ENCODE measurements around the gene INO80B. TPM values are rescaled to one million over a fixed set of nuclear protein-coding genes. Genes with fewer than 3 reads are reported as not detected.

Gene INO80B
- total and polyA plus RNA-seq, 9 of the 15 experiments (the other 6 are each of a cell fraction or from before 2014, with no cell fraction given) = 0.41 to 22.6 (median 9.0) TPM

DNA sequence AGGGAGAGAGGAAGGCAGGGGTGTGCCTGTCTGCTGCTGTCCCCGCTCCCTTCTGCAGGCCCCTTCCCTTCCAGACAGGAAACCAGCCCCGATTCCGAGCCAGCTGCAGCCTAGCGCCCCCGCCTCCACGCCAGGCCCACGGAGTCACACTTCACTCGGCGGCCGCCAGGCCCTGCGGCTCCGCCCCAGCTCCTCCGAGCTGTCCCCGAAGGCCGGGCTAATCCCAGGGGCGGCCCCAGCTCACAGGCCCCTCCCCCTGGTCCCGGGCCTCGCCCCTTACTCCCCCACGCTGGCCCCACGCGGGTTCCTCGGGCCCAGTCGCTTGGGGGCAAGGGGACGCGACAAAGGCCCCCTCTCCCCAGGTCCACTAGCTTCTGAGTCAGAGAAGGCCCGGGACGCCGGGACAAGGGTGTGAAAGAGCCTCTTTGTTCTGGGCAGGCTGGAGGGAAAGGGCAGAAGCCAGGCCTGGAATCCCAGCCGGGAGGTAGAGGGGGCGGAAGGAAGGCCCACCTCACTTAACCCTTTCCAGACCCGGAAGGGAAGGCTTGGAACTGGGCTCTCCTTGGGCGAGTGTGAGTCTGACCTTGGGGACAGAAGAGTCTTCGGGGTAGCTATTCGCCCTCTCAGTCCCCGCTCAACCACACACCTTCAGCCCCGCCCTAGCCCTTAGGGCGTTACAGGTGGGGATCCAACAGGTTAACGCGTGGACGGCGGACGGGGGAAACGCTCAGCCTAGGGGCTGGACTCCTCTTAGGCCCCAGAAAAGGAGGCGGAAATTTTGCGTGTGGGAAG is 14.3 kb upstream of the INO80B start (continued):
- TF ChIP-seq, protein P1, sequence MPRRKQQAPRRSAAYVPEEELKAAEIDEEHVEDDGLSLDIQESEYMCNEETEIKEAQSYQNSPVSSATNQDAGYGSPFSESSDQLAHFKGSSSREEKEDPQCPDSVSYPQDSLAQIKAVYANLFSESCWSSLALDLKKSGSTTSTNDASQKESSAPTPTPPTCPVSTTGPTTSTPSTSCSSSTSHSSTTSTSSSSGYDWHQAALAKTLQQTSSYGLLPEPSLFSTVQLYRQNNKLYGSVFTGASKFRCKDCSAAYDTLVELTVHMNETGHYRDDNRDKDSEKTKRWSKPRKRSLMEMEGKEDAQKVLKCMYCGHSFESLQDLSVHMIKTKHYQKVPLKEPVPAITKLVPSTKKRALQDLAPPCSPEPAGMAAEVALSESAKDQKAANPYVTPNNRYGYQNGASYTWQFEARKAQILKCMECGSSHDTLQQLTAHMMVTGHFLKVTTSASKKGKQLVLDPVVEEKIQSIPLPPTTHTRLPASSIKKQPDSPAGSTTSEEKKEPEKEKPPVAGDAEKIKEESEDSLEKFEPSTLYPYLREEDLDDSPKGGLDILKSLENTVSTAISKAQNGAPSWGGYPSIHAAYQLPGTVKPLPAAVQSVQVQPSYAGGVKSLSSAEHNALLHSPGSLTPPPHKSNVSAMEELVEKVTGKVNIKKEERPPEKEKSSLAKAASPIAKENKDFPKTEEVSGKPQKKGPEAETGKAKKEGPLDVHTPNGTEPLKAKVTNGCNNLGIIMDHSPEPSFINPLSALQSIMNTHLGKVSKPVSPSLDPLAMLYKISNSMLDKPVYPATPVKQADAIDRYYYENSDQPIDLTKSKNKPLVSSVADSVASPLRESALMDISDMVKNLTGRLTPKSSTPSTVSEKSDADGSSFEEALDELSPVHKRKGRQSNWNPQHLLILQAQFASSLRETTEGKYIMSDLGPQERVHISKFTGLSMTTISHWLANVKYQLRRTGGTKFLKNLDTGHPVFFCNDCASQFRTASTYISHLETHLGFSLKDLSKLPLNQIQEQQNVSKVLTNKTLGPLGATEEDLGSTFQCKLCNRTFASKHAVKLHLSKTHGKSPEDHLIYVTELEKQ (CRISPR knock-in tag; IDR thresholded peaks at IDR 0.05) = no peak
- TF ChIP-seq ZNF644 (tag; IDR thresholded peaks at IDR 0.05; ENCODE audit: low read depth) = no peak
- TF ChIP-seq, protein P2, sequence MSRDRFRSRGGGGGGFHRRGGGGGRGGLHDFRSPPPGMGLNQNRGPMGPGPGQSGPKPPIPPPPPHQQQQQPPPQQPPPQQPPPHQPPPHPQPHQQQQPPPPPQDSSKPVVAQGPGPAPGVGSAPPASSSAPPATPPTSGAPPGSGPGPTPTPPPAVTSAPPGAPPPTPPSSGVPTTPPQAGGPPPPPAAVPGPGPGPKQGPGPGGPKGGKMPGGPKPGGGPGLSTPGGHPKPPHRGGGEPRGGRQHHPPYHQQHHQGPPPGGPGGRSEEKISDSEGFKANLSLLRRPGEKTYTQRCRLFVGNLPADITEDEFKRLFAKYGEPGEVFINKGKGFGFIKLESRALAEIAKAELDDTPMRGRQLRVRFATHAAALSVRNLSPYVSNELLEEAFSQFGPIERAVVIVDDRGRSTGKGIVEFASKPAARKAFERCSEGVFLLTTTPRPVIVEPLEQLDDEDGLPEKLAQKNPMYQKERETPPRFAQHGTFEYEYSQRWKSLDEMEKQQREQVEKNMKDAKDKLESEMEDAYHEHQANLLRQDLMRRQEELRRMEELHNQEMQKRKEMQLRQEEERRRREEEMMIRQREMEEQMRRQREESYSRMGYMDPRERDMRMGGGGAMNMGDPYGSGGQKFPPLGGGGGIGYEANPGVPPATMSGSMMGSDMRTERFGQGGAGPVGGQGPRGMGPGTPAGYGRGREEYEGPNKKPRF (IDR thresholded peaks at IDR 0.05; ENCODE audit: low read depth, low read length) = no peak
- TF ChIP-seq RB1 (IDR thresholded peaks at IDR 0.05; ENCODE audit: low read depth) = 0 out of 2 replicates have a peak, but pooled peaks have one; percentile 25
- no peak for TF ChIP-seq CHCHD3 (CRISPR knock-in tag; IDR thresholded peaks at IDR 0.05)
- no peak for TF ChIP-seq NFATC3 (IDR thresholded peaks at IDR 0.05)
- TF ChIP-seq, protein P3, sequence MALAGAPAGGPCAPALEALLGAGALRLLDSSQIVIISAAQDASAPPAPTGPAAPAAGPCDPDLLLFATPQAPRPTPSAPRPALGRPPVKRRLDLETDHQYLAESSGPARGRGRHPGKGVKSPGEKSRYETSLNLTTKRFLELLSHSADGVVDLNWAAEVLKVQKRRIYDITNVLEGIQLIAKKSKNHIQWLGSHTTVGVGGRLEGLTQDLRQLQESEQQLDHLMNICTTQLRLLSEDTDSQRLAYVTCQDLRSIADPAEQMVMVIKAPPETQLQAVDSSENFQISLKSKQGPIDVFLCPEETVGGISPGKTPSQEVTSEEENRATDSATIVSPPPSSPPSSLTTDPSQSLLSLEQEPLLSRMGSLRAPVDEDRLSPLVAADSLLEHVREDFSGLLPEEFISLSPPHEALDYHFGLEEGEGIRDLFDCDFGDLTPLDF (CRISPR knock-in tag; IDR thresholded peaks at IDR 0.05) = no peak
- TF ChIP-seq ETV1 (tag; conservative IDR thresholded peaks at IDR 0.05; ENCODE audit: low read depth) = 0 out of 2 replicates have a peak, but pooled peaks have one; percentile 7
- peak; percentile 90 for TF ChIP-seq ZBTB7A (IDR thresholded peaks at IDR 0.05; ENCODE audit: borderline replicate concordance, control insufficient read depth, low read depth, low read length)
- TF ChIP-seq HDAC1 (IDR thresholded peaks at IDR 0.05) = peak in 1 of 2 experiments; percentile 46; a peak in 2 of 4 replicates
- TF ChIP-seq, protein P4, sequence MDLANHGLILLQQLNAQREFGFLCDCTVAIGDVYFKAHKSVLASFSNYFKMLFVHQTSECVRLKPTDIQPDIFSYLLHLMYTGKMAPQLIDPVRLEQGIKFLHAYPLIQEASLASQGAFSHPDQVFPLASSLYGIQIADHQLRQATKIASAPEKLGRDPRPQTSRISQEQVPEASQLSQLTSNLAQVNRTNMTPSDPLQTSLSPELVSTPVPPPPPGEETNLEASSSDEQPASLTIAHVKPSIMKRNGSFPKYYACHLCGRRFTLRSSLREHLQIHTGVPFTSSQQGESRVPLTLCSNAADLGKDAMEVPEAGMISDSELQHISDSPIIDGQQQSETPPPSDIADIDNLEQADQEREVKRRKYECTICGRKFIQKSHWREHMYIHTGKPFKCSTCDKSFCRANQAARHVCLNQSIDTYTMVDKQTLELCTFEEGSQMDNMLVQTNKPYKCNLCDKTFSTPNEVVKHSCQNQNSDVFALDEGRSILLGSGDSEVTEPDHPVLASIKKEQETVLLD (IDR thresholded peaks at IDR 0.05) = no peak
- TF ChIP-seq ELF2 (CRISPR knock-in tag; IDR thresholded peaks at IDR 0.05) = no peak
- no peak for TF ChIP-seq MYBL2 (IDR thresholded peaks at IDR 0.05; ENCODE audit: low read depth)
- TF ChIP-seq MYBL2 (CRISPR knock-in tag; IDR thresholded peaks at IDR 0.05; ENCODE audit: borderline replicate concordance) = no peak
- TF ChIP-seq RBM15 (IDR thresholded peaks at IDR 0.05; ENCODE audit: insufficient read depth, low read length) = no peak
- TF ChIP-seq ZNF668 (CRISPR knock-in tag; IDR thresholded peaks at IDR 0.05) = no peak
- TF ChIP-seq RCOR1 (IDR thresholded peaks at IDR 0.05; ENCODE audit: borderline replicate concordance in 1 of 2, low read depth in 2 of 2, low read length in 2 of 2) = no peak
- no peak for TF ChIP-seq RBM39 (optimal IDR thresholded peaks at IDR 0.05; ENCODE audit: low read depth, low read length)
- no peak for TF ChIP-seq ZNF184 (CRISPR knock-in tag; IDR thresholded peaks at IDR 0.05)
- no peak for TF ChIP-seq BCL6 (CRISPR knock-in tag; IDR thresholded peaks at IDR 0.05)

All from K562 (cell line).